Activated CD4-positive, alpha-beta T cell treated with anti-CD3 and anti-CD28 coated beads, Interleukin-2, Interleukin-4, amounts not matched to agents 100 ng/mL and 50 ng/mL, durations not matched to agents 16 hours and 8 hours (primary cell): Measurements from ENCODE around the gene SS18L1.
"Not testable (repeated sequence)": the region's sequence is repeated elsewhere in the genome, so short reads cannot be mapped to it uniquely, and the experiment has no call there.

Source experiments
- DNase-seq: peaks from one replicate; pipeline ENCODE4 v3.0.0-alpha.2; 2020; ENCODE audit warnings: low spot score

Gene SS18L1

GRCh38 chr20:62137478-62138203 lies 5.9 kb upstream of the SS18L1 start:
- DNase-seq: no peak

DNA sequence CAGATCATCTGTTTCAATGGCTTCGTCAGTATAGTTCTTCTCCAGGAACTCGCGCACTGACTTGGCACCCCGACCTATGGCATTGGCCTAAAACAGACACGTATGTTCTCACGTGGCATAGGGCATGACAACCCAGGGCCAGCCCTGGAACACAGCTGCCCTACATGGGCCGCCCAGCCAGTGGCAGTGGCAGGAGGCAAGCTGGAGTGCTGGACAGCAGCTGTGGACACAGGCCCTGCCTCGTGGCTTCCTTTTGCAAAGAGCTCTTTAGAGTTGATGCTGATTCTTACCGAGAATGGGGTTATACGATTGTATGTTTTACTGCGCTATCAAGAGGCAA lies 5.4 kb upstream of the SS18L1 start:
- no peak for DNase-seq

DNA sequence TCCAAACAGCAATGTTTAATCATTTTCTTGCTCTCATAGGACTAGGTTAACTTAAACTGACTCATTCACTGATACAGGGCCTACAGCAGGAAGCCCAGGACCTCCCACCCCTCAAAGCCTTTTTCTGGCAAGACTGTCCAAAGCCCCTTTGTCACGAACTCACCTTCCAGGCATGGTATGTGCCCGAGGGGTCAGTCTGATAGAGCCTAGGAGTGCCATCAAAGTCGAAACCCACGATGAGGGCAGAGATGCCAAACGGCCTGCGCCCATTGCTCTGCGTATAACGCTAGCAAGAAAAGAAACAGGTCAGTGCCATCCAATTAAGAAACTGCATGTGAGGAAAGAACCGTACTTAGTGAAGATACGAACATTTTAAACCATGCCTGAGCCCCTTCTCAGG lies 4.7 kb upstream of the SS18L1 start:
- no peak for DNase-seq

DNA sequence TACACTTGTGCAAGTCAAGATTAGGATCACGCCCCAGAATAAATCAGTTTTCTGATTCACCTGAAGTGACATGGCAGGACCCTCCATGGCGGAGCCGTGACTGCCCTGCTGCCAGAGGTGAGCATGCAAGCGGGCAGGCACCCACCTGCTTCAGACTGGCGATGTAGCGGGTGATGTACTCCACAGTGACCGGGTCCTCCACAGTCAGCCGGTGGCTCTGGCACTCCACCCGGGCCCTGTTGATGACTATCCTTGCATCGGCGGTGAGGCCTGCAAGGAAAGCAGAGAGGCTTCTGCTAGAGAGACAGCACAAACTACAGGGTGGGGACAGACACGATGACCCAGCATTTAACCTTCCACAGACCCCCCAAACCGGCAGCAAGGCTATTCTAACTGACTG lies 3.9 kb upstream of the SS18L1 start:
- DNase-seq: no peak

GRCh38 chr20:62141043-62141396 lies 2.5 kb upstream of the SS18L1 start:
- no peak for DNase-seq

DNA sequence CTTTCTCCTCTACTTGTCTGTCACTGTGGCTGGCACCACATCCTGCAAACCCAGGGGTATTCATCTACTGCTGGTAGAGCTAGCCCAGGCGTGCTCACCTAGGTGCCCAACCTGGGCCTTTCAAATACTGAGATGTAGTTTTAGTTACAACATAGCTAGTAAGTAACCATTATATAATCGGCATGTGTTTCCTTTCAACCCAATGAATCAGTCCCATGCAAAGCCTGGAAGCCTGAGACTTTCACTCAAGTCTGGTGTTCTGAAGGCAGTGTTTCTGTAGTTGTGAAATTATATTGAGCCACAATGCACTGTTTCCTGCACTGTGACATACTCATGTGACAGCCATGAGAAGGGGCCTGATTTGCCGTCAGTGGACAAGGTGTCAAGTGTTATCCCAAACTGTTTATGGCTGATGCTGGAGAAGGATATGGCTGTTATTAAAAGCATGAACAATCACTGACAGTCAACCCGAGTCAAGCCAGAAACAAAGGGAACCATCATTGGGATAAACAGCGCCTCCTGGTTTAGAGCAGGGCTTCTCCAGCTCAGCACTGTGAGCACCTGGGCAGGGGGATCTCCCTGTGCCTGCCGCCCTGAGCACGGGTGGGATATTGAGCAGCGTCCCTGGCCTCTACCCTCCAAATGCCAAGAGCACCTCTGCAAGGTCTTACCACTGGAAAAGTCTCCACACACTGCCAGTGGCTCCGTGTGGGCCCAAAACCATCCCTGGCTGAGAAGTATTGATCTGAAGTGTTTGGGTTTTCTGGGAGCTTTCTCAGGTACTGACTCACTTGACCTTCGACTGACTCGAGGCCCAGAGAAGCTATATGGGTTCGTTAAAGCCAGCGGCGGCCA lies 1.9 kb upstream of the SS18L1 start:
- peak; percentile 19 for DNase-seq

- peak; percentile 17 for DNase-seq
Observed at GRCh38 chr20:62142252-62143080, 1.1 kb upstream of the SS18L1 start.

DNA sequence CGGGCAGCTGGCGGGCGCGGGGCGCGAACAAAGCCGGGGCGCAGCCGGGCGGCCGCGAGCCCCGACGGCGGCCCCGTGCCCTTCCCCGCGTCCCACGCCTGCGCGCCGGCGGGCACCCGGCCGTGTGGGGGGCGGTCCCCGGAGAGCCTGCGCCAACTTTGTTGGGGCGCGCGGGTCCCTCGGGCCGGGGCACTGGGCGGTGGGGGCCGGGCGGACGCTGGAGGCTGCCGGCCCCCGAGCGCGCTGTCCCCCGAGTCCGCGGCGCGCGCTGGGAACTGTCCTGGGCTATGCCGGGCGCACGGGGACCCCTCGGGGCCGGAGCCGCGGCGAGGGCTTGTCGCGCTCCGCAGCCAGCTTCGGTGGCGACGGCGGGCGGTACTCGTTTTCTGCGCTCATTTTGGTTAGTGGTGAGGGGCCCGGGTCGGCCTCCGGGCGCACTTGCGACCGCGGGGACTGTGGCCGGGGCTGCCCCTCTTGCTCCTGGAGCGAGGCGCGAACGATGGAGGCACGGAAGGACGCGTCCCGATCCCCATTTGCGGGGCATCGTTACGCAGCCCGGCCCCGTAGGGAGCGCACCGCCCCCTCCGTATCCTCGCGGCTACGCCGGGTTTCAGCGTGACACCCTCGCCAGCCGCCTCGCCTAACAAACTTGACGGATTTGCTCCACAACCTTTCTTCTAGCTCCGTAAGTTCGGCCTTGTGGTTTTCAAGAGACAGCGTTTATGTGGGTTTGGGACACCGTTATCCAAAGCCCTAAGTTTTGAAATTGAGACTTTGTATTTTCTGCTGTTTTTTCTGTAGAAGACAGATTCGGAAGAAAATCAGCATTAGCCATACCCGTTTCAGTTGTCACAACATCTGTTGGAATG lies 622 bp downstream of the SS18L1 start:
- DNase-seq: peak; percentile 58

DNA sequence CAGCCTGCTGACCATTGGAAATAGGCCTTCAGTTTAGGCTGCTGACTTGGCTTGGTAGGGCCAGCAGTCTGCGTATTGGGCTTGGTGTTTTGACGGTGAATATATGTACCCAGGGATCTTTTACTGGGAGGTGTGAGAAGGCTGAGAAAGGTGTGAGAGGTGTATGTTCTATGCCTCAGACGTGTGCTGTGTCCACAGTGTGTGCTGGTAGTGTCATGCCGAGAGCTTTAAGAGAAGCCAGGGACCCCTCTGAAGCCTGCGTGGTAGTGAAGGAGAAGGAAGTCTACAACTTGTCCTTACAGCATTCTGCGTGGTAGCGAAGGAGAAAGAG lies 2.1 kb downstream of the SS18L1 start:
- DNase-seq: no peak

DNA sequence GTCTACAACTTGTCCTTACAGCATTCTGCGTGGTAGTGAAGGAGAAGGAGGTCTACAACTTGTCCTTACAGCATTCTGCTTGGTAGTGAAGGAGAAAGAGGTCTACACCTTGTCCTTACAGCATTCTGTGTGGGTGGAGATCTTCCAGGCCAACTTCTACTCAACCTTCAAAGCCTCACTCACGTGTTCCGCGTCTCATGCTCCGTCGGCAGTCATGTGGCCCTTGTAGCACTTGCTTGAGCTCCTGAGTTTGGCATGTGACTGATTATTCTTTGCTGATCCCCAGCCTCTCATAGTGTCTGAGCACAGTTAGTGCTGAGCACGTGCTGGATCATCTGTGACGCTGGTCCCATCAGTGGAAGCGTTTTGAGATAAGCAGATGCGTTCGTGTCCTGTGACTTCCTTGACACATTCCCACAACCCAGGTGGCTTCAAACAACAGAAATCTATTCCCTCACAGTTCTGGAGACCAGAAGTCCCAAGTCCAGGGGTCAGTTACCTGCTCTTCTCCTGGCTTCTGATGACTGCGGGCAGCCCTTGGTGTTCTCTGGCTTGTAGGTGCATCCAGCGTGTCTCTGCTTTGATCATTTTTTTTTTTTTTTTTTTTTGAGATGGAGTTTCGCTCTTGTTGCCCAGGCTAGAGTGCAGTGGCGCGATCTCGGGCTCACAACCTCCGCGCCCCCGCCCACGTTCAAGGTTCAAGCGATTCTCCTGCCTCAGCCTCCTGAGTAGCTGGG lies 2.6 kb downstream of the SS18L1 start:
- DNase-seq: no peak

- DNase-seq: no peak
Observed at GRCh38 chr20:62147125-62147524, 3.6 kb downstream of the SS18L1 start.

- DNase-seq: no peak
Observed at GRCh38 chr20:62147528-62147927, 4.0 kb downstream of the SS18L1 start.

DNA sequence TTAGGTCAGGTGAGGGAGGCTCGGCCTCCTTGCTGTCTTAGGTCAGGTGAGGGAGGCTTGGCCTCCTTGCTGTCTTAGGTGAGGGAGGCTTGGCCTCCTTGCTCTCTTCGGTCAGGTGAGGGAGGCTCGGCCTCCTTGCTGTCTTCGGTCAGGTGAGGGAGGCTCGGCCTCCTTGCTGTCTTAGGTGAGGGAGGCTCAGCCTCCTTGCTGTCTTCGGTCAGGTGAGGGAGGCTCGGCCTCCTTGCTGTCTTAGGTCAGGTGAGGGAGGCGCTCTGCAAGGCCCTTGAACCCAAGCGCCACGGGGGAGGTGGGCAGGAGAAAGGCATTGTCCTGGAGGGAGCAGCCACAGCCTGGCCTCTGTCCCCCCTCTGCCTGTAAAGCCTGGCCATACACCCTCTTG lies 4.8 kb downstream of the SS18L1 start:
- not testable (repeated sequence) for DNase-seq

- DNase-seq: no peak
Observed at GRCh38 chr20:62148908-62149314, 5.3 kb downstream of the SS18L1 start.

DNA sequence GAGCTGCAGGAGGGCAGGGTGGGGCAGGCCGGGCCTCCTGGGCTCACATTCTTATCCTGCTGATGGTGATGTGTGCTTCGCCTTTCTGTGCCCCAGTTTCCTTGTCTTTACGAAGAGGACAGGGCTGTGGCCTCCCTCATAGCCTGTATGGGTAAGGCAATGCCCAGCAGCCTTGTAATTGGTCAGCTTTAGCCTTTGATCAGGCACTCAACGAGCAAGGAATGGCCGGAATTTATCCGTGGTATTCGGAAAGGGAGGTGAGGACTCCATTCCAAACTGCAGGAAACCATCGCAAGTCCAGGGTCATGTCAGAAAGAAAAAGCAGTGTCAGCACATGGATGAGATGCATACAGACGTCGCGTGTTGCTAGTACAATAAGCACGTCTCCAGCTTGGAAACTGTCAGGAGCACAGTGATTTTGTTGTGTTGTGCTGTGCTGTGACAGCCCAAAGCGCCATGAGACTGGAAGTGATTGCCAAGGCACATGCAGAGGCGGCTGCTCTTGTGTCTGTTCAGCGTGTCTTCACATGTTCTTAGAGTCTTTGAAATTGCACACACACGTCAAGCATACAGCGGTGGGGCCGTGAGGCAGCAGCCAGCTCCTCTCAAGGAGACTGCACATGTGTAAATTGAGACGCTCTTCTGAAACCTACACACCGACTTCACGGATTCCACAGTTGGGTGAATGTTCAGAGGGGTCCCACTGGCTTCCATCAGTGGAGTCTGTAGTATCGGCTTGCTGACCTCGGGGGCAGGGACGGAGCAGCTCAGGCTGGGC lies 6.2 kb downstream of the SS18L1 start:
- no peak for DNase-seq

GRCh38 chr20:62150310-62150575 lies 6.7 kb downstream of the SS18L1 start:
- no peak for DNase-seq

GRCh38 chr20:62151225-62151624 lies 7.7 kb downstream of the SS18L1 start:
- DNase-seq: no peak

DNA sequence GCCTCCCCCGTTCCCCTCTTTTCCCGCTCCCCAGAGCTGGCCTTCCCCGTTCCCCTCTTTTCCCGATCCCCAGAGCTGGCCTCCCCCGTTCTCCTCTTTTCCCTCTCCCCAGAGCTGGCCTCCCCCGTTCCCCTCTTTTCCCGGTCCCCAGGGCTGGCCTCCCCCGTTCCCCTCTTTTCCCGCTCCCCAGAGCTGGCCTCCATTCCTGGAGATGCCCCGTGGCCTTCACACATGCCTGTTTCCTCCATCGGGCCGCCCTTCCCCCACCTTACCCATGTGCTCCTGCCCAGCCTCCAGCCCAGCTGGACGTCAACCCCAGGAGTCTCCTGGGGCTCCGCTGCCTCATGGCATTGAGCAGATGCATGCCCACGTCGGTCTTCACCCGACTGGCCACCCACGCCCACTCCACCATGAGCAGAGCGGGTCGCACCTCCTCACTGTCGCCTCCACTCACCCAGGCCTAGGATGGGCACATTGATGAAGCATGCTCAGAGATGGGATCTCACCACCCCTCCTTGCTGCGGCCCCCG lies 8.3 kb downstream of the SS18L1 start:
- DNase-seq: no peak

- DNase-seq: no peak
Observed at GRCh38 chr20:62155428-62156253, 12.1 kb downstream of the SS18L1 start.

- DNase-seq: no peak
Observed at GRCh38 chr20:62156254-62156556, 12.6 kb downstream of the SS18L1 start.
